Esophagus muscularis mucosa (tissue), 4 donors: ENCODE results near the gene ARMH2. TPM values are rescaled to one million over a fixed set of nuclear protein-coding genes. Genes with fewer than 3 reads are reported as not detected.
A peak's percentile ranks its signal among the peaks of the same experiment; 100 is the strongest.

Experiments
- DNase-seq: peaks from one replicate; pipeline ENCODE4 v3.0.0-alpha.2; 2017; ENCODE audit errors: extremely low spot score
- H3K27ac ChIP-seq, 4 donors: fragments of 200-600 bp; sonication (generic); replicated peaks in 1 of 4; 1 replicate in 3 of 4; 2 replicates in 1 of 4; pipeline ENCODE4 v1.5.1; 2016 to 2019; ENCODE audit warnings: mild to moderate bottlenecking in 1 of 4
- H3K27me3 ChIP-seq, 4 donors: fragments of 200-600 bp; sonication (generic); one replicate each; pipeline versions ENCODE4 v1.5.1 to v1.6.0; 2016 to 2019
- H3K36me3 ChIP-seq, 4 donors: fragments of 200-600 bp; sonication (generic); one replicate each; pipeline ENCODE4 v1.5.1; 2016 to 2019
- H3K4me1 ChIP-seq, 4 donors: fragments of 200-600 bp; sonication (generic); one replicate each; pipeline ENCODE4 v1.5.1; 2016 to 2019
- H3K4me3 ChIP-seq, 4 donors: fragments of 200-600 bp; sonication (generic); 1 replicate in 2 of 4; 2 replicates in 2 of 4; pipeline ENCODE4 v1.5.1; 2016 to 2019; ENCODE audit warnings: mild to moderate bottlenecking in 4 of 4, moderate library complexity in 1 of 4
- H3K9me3 ChIP-seq, 4 donors: fragments of 200-600 bp; sonication (generic); 1 replicate in 3 of 4; 2 replicates in 1 of 4; pipeline ENCODE4 v1.5.1; 2016 to 2019
- CTCF ChIP-seq, 3 experiments: fragments of 200-600 bp in 2 of 3; fragments of 450-650 bp in 1 of 3; sonication (generic) in 2 of 3; IDR thresholded peaks; one replicate each; pipeline ENCODE4 v1.5.1; 2017 to 2019; ENCODE audit warnings: antibody characterized with exemption in 3 of 3, mild to moderate bottlenecking in 2 of 3, moderate library complexity in 1 of 3
- EP300 ChIP-seq: sonication (generic); formaldehyde crosslinking; IDR thresholded peaks from one replicate; pipeline ENCODE4 v1.6.1; 2017; ENCODE audit warnings: antibody characterized with exemption
- POLR2A ChIP-seq: fragments of 450-650 bp; IDR thresholded peaks from one replicate; pipeline ENCODE4 v1.6.1; 2017; ENCODE audit warnings: antibody characterized with exemption, moderate library complexity, mild to moderate bottlenecking, low read depth
- POLR2AphosphoS5 ChIP-seq, 2 donors: sonication (generic); formaldehyde crosslinking; IDR thresholded peaks; one replicate each; pipeline ENCODE4 v1.6.1; 2017; ENCODE audit warnings: antibody characterized with exemption in 2 of 2
- WGBS: methylation state at CpG from one replicate; pipeline ENCODE4 v1.1.5; 2018; 5-methylcytosine and 5-hydroxymethylcytosine counted together
- intact Hi-C: fragments of 100-400 bp; cut with DNase I; formaldehyde crosslinking; loops from one replicate; pipeline ENCODE4 v1.15.1; 2023
- total RNA-seq, 4 donors: library from RNA; depleted of rRNA; stranded (reverse); fragments of >200 nt; gene quantifications; one replicate each; pipeline versions ENCODE4 v1.1.0 to v1.2.1, GENCODE V29; 2016

ARMH2 gene
- total RNA-seq, 4 donors from 2014 or later = not detected

DNA sequence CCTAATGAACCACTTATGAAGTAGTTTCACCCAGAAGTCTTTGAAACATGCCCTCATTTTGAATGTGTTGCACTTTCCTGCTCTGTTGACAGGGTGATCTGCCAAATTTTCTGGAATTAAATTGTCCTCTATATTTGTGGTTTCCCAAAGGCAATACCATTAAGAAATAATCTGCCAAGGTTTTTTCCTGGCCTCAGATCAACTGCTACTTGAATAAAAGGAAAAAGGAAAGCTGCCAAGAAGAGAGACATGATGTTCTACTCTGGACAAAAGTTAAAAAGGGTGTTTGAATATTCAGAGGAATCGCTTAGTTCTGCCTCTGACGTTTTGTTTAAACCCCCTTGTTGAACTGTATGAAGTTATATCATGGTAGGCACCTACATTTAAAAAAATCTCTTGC lies 37.4 kb upstream of the ARMH2 start:
- DNase-seq = no peak
- Histone ChIP-seq H3K4me3 (no peak overlapping the region), H3K9me3 (no peaks in the 10 kb centered on the region), H3K27me3 (no peaks in the 10 kb centered on the region), H3K36me3 (peaks cover 0 to 3% (median 0%) of the 10 kb centered on the region in 4 donors), H3K27ac (peak overlapping the region in 3 of 4 donors; percentile 20 to 31 (median 31)), H3K4me1 (peaks cover 12 to 18% (median 14%) of the 10 kb centered on the region in 4 donors)
- WGBS = 38% methylated on average over 2 of the region's 2 CpGs
- TF ChIP-seq POLR2A = no peak
- no peak for TF ChIP-seq EP300
- no peak for TF ChIP-seq POLR2AphosphoS5 (IDR thresholded peaks at IDR 0.05)
- no peak for TF ChIP-seq CTCF (IDR thresholded peaks at IDR 0.05)
- intact Hi-C loops = no loop called here

GRCh38 chr6:24833711-24834386 lies 35.1 kb upstream of the ARMH2 start:
- TF ChIP-seq EP300 (no peak), POLR2A (no peak), CTCF (IDR thresholded peaks at IDR 0.05) (no peak)
- DNase-seq = no peak
- peaks cover 12 to 18% (median 14%) of the 10 kb centered on the region in 4 donors for H3K4me1 ChIP-seq
- no peak overlapping the region for H3K4me3 ChIP-seq
- WGBS = 93% methylated on average over 4 of the region's 4 CpGs
- no peaks in the 10 kb centered on the region for H3K9me3 ChIP-seq
- no peak overlapping the region for H3K27ac ChIP-seq
- no peaks in the 10 kb centered on the region for H3K27me3 ChIP-seq
- intact Hi-C loops = no loop called here
- H3K36me3 ChIP-seq = peaks cover 0 to 7% (median 0%) of the 10 kb centered on the region in 4 donors

- H3K27ac ChIP-seq = peak overlapping the region in 1 of 4 donors; percentile 2
- peaks cover 12 to 18% (median 14%) of the 10 kb centered on the region in 4 donors for H3K4me1 ChIP-seq
- H3K9me3 ChIP-seq = no peaks in the 10 kb centered on the region
- intact Hi-C loops = no loop called here
- H3K27me3 ChIP-seq = no peaks in the 10 kb centered on the region
- no peak for DNase-seq
- no peak overlapping the region for H3K4me3 ChIP-seq
- peaks cover 0 to 14% (median 0%) of the 10 kb centered on the region in 4 donors for H3K36me3 ChIP-seq
- WGBS = 92% methylated on average over 1 of the region's 1 CpG
- no peak for TF ChIP-seq POLR2AphosphoS5 (IDR thresholded peaks at IDR 0.05)
- no peak for TF ChIP-seq POLR2A
- no peak for TF ChIP-seq EP300
- no peak for TF ChIP-seq CTCF (IDR thresholded peaks at IDR 0.05)
Observed at GRCh38 chr6:24832794-24833193, 34.1 kb upstream of the ARMH2 start.

GRCh38 chr6:24831771-24832716 lies 33.3 kb upstream of the ARMH2 start:
- Histone ChIP-seq H3K4me3 (no peak overlapping the region), H3K36me3 (peaks cover 0 to 22% (median 0%) of the 10 kb centered on the region in 4 donors), H3K4me1 (peaks cover 12 to 18% (median 14%) of the 10 kb centered on the region in 4 donors), H3K9me3 (no peaks in the 10 kb centered on the region), H3K27me3 (no peaks in the 10 kb centered on the region), H3K27ac (peak overlapping the region in 1 of 4 donors; percentile 2)
- 78% methylated on average over 10 of the region's 10 CpGs for WGBS
- intact Hi-C loops = no loop called here
- DNase-seq = no peak
- TF ChIP-seq CTCF (IDR thresholded peaks at IDR 0.05) = no peak
- peak in 1 of 2 donors; percentile 33 for TF ChIP-seq POLR2AphosphoS5 (IDR thresholded peaks at IDR 0.05)
